Fibroblast of mammary gland (primary cell): Measurements from ENCODE around the gene UBR3.
A peak's percentile ranks its signal among the peaks of the same experiment; 100 is the strongest.
"Not testable (repeated sequence)": the region's sequence is repeated elsewhere in the genome, so short reads cannot be mapped to it uniquely, and the experiment has no call there.

Source experiments
- DNase-seq: peaks from one replicate; pipeline ENCODE4 v3.0.0-alpha.2; 2010; ENCODE audit warnings: low read depth
- H3K4me3 ChIP-seq: 2 replicates; pipeline ENCODE4 v1.5.1; 2011; ENCODE audit warnings: low read depth, mild to moderate bottlenecking, low read length, moderate library complexity; ENCODE audit not compliant: control insufficient read depth
- CTCF ChIP-seq: conservative IDR thresholded peaks from 2 replicates; pipeline ENCODE4 v1.5.1; 2011; ENCODE audit warnings: low read depth, low read length, inconsistent platforms; ENCODE audit not compliant: control insufficient read depth, insufficient read depth

UBR3 gene

GRCh38 chr2:170115501-170116229 is 288.4 kb downstream of the UBR3 start:
- DNase-seq = no peak
- no peak overlapping the region for H3K4me3 ChIP-seq
- TF ChIP-seq CTCF = no peak

GRCh38 chr2:170118641-170119040 is 291.4 kb downstream of the UBR3 start:
- DNase-seq = no peak
- no peak overlapping the region for H3K4me3 ChIP-seq
- TF ChIP-seq CTCF = no peak

GRCh38 chr2:170119326-170119725 is 292.1 kb downstream of the UBR3 start:
- not testable (repeated sequence) for H3K4me3 ChIP-seq, DNase-seq

- no peak for TF ChIP-seq CTCF
- DNase-seq = no peak
- H3K4me3 ChIP-seq = no peak overlapping the region
These were observed 294.4 kb downstream of the UBR3 start for GRCh38 chr2:170121689-170122088.

GRCh38 chr2:170122883-170123547 is 295.8 kb downstream of the UBR3 start:
- peak; percentile 40 for DNase-seq
- TF ChIP-seq CTCF = no peak
- H3K4me3 ChIP-seq = no peak overlapping the region

- DNase-seq = no peak
- no peak for TF ChIP-seq CTCF
- no peak overlapping the region for H3K4me3 ChIP-seq
These were observed 296.3 kb downstream of the UBR3 start for GRCh38 chr2:170123593-170123992.

GRCh38 chr2:170126138-170126728 is 299.0 kb downstream of the UBR3 start:
- H3K4me3 ChIP-seq, DNase-seq: not testable (repeated sequence)
